Mesenteric fat pad (tissue), 1 donor: ENCODE measurements around the gene CCR6. TPM values are rescaled to one million over a fixed set of nuclear protein-coding genes. Genes with fewer than 3 reads are reported as not detected.

Source experiments
- DNase-seq: peaks from one replicate; pipeline ENCODE4 v3.0.0-alpha.2; 2020; ENCODE audit warnings: low spot score
- total RNA-seq: library from RNA; stranded (reverse); fragmentation: NEBNext Ultra II Directional; extraction: Animal tissue kit (Norgen Biotek cat#: 25700); gene quantifications from one replicate; pipeline ENCODE4 v1.2.1, GENCODE V29; 2021
- donor health status: DM: yes; HTN: yes; CAD: no.

CCR6 gene
- total RNA-seq, 1 donor from 2014 or later: not detected

GRCh38 chr6:167140589-167141474 is 17.9 kb downstream of the CCR6 start:
- DNase-seq: peak; percentile 45

GRCh38 chr6:167141667-167142432 is 19.0 kb downstream of the CCR6 start:
- DNase-seq: no peak

GRCh38 chr6:167142433-167142761 is 19.5 kb downstream of the CCR6 start:
- DNase-seq: no peak

- DNase-seq: no peak
Measured at GRCh38 chr6:167143041-167143440, 20.1 kb downstream of the CCR6 start.

GRCh38 chr6:167145461-167145860 is 22.6 kb downstream of the CCR6 start:
- DNase-seq: no peak

GRCh38 chr6:167146135-167146534 is 23.2 kb downstream of the CCR6 start:
- DNase-seq: no peak

GRCh38 chr6:167146977-167147376 is 24.1 kb downstream of the CCR6 start:
- no peak for DNase-seq

- no peak for DNase-seq
Measured at GRCh38 chr6:167148021-167148420, 25.1 kb downstream of the CCR6 start.

GRCh38 chr6:167148997-167149396 is 26.1 kb downstream of the CCR6 start:
- no peak for DNase-seq

- no peak for DNase-seq
Measured at GRCh38 chr6:167150941-167151549, 28.1 kb downstream of the CCR6 start.

- DNase-seq: no peak
Measured at GRCh38 chr6:167151648-167152047, 28.8 kb downstream of the CCR6 start.

GRCh38 chr6:167152862-167153261 is 30.0 kb downstream of the CCR6 start:
- DNase-seq: no peak

- no peak for DNase-seq
Measured at GRCh38 chr6:167153521-167153959, 30.6 kb downstream of the CCR6 start.

- DNase-seq: no peak
Measured at GRCh38 chr6:167154291-167154690, 31.4 kb downstream of the CCR6 start.

- DNase-seq: no peak
Measured at GRCh38 chr6:167154895-167155294, 32.0 kb downstream of the CCR6 start.

- DNase-seq: no peak
Measured at GRCh38 chr6:167157414-167157813, 34.5 kb downstream of the CCR6 start.

GRCh38 chr6:167157863-167158262 is 35.0 kb downstream of the CCR6 start, which contains the start of gene GPR31:
Gene GPR31 (minus strand): TSS chr6:167157980. CDS start chr6:167157831, 149 bp downstream.
- DNase-seq: no peak

- no peak for DNase-seq
Measured at GRCh38 chr6:167161851-167162467, 39.1 kb downstream of the CCR6 start.

- DNase-seq: no peak
Measured at GRCh38 chr6:167162591-167162990, 39.7 kb downstream of the CCR6 start.

GRCh38 chr6:167163476-167164011 is 40.6 kb downstream of the CCR6 start:
- DNase-seq: no peak

- DNase-seq: no peak
Measured at GRCh38 chr6:167164261-167164660, 41.4 kb downstream of the CCR6 start.
